Subcutaneous adipose tissue (tissue), 4 donors: Measurements from ENCODE around the gene F5. TPM values are rescaled to one million over a fixed set of nuclear protein-coding genes. Genes with fewer than 3 reads are reported as not detected.

Source experiments
- small RNA-seq: library from RNA; depleted of rRNA; stranded (forward); fragments of <200 nt; gene quantifications from one replicate; pipeline ENCODE3, GENCODE V24; 2016
- total RNA-seq, 4 donors: library from RNA; depleted of rRNA; stranded (reverse); fragments of >200 nt; gene quantifications; one replicate each; pipeline ENCODE4 v1.1.0, GENCODE V29; 2016
- TF ChIP-seq, protein P1 (sequence below): fragments of 450-650 bp; IDR thresholded peaks from one replicate; pipeline ENCODE4 v1.5.1; 2016; ENCODE audit warnings: low read depth, mild to moderate bottlenecking, control low read depth, antibody characterized with exemption, moderate library complexity

Gene F5
- total RNA-seq, 4 donors from 2014 or later: 2.3 to 16.3 (median 8.2) TPM

DNA sequence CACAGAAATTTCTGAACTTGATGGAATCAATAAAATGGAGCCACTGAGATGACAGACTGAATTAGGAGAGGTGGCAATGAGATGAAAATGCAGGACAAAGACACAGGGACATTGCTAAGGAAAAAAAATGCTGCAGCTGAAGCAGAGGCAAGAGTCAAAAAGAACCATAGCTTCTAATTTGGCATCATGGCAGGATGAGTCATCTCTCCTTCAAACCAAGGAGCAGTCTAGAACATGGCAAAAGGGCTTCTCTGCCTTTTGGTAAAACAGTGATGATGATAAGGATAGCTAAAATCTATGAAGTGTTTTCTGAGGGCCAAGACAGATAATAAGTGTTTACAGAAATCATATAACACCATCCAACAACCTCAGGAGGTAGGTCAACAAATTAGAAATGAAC is 117.3 kb downstream of the F5 start:
- TF ChIP-seq, protein P1, sequence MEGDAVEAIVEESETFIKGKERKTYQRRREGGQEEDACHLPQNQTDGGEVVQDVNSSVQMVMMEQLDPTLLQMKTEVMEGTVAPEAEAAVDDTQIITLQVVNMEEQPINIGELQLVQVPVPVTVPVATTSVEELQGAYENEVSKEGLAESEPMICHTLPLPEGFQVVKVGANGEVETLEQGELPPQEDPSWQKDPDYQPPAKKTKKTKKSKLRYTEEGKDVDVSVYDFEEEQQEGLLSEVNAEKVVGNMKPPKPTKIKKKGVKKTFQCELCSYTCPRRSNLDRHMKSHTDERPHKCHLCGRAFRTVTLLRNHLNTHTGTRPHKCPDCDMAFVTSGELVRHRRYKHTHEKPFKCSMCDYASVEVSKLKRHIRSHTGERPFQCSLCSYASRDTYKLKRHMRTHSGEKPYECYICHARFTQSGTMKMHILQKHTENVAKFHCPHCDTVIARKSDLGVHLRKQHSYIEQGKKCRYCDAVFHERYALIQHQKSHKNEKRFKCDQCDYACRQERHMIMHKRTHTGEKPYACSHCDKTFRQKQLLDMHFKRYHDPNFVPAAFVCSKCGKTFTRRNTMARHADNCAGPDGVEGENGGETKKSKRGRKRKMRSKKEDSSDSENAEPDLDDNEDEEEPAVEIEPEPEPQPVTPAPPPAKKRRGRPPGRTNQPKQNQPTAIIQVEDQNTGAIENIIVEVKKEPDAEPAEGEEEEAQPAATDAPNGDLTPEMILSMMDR: no peak

DNA sequence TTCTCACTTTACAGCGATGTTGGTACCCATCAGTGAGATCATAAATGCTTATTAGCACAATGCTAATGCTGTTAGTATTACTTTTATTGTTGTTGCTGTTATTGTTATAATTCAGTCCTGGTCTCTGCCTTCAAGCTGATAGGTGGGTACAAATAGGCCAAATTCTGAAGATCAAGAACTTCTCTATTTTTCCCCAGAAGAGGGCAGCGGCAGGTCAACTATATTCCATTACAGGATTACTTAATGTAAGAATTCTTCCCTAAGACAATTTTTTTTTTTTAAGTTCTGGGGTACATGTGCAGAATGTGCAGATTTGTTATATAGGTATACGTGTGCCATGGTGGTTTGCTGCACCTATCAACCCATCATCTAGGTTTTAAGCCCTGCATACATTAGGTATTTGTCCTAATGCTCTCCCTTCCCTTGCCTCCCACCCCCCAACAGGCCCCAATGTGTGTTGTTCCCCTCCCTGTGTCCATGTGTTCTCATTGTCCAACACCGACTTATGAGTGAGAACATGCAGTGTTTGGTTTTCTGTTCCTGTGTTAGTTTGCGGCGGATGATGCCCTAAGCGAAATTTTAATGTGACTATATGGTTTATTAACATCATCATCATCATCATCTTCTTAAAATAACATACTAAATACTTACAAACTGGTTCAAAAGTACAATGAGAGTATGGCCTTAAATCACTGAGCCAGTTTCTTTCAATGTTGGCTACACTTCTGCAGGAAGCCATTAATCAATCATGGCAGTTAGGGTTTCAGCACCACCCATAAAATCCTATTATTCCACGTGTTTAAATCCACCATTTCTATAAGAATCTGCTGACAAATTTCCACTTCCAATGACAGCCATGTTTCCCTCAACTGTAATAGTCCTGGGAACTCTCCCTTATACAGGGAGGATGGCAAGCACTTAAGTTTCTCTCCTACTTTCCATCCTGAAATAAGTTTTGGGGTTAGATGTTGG is 119.7 kb downstream of the F5 start:
- TF ChIP-seq, protein P1: no peak

DNA sequence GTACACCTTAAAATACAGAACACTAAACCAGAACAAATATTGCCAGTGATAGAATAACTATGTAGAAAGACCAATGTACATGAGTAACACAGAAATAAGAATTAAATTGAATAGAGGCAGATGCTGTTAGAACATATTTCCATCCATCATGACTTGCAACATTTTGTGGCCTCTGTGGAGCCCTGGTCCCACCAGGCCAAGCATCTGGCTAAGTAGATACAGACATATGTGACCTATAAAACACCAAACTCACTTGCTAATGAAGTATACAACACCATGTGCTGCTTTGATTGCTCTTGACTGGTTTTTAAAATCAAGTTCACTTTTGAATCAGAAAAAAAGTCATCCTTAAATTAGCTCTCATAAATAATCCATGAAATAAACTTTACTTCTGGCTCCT is 121.0 kb downstream of the F5 start:
- TF ChIP-seq, protein P1: no peak

Small RNA genes within 50 kb of the gene (small RNA-seq; reads per million reads assigned to genes)
- not detected for gene AL021068.2

Other genes with a start within 250 kb of the F5 start
- 10 to 100 TPM; 10.5 to 14.2 (median 12.9) TPM for gene NME7, start 218.7 kb downstream of the F5 start, total RNA-seq
- gene BLZF1, start 218.3 kb downstream of the F5 start, total RNA-seq: 10 to 100 TPM; 15.4 to 36.5 (median 23.6) TPM
- not detected for gene CCDC181, start 159.0 kb downstream of the F5 start, total RNA-seq
- gene SLC19A2, start 100.5 kb downstream of the F5 start, total RNA-seq: 10 to 100 TPM; 26.2 to 79.7 (median 41.4) TPM
- gene SELP, start 43.6 kb upstream of the F5 start, total RNA-seq: 10 to 100 TPM in 2 of 4 donors, 1 to 10 TPM in 2; 5.1 to 15.0 (median 9.6) TPM
- 1 to 10 TPM in 3 of 4 donors, under 1 TPM in 1; 0.75 to 2.7 (median 1.7) TPM for gene SELL, start 125.1 kb upstream of the F5 start, total RNA-seq
- 1 to 10 TPM in 1 of 4 donors, under 1 TPM in 2, not detected in 1; 0.19 to 1.8 (median 0.33) TPM for gene SELE, start 147.6 kb upstream of the F5 start, total RNA-seq
- 1 to 10 TPM; 3.6 to 6.2 (median 5.1) TPM for gene METTL18, start 208.4 kb upstream of the F5 start, total RNA-seq